ENCODE measurements around the gene DYRK1B. TPM values are rescaled to one million over a fixed set of nuclear protein-coding genes. Genes with fewer than 3 reads are reported as not detected.

DYRK1B gene
- total RNA-seq, 1 experiment from 2014 or later = 12.2 TPM

GRCh38 chr19:39824143-39825092, 9.5 kb downstream of the DYRK1B start (continued):
- TF ChIP-seq ARID4B (CRISPR knock-in tag; IDR thresholded peaks at IDR 0.05; ENCODE audit: borderline replicate concordance) (0 out of 2 replicates have a peak, but pooled peaks have one; percentile 52), NR2C2 (CRISPR knock-in tag; IDR thresholded peaks at IDR 0.05) (peak; percentile 83), ZNF416 (CRISPR knock-in tag; IDR thresholded peaks at IDR 0.05) (0 out of 2 replicates have a peak, but pooled peaks have one; percentile 68), ESRRA (CRISPR knock-in tag; IDR thresholded peaks at IDR 0.05; ENCODE audit: borderline replicate concordance) (no peak), NFYB (CRISPR knock-in tag; conservative IDR thresholded peaks at IDR 0.05; ENCODE audit: low read depth) (peak; percentile 75), NFATC4 (CRISPR knock-in tag; IDR thresholded peaks at IDR 0.05) (peak; percentile 67; the same call in 1 of the 2 replicates), CREM (CRISPR knock-in tag; IDR thresholded peaks at IDR 0.05) (peak; percentile 55; the same call in 1 of the 2 replicates), ZMAT4 (CRISPR knock-in tag; IDR thresholded peaks at IDR 0.05) (0 out of 2 replicates have a peak, but pooled peaks have one; percentile 13), PRRX2 (CRISPR knock-in tag; IDR thresholded peaks at IDR 0.05) (peak; percentile 78; the same call in 1 of the 2 replicates)

GRCh38 chr19:39823686-39824085, 10.3 kb downstream of the DYRK1B start:
- CTCF ChIA-PET = interaction anchor here (1.5 kb wide), 1 partner anchor 30 kb away, joined by 5 read pairs; no protein-coding TSS in a partner anchor
- TF ChIP-seq CREM (CRISPR knock-in tag; IDR thresholded peaks at IDR 0.05) (no peak), PREB (CRISPR knock-in tag; IDR thresholded peaks at IDR 0.05; ENCODE audit: borderline replicate concordance) (no peak), ZMAT4 (CRISPR knock-in tag; IDR thresholded peaks at IDR 0.05) (no peak)
- POLR2A ChIA-PET = no interaction called here
- Mint-ChIP-seq H3K27ac (no peak overlapping the region), H3K36me3 (0 out of 2 replicates have a peak, but pooled peaks cover 2% of the 10 kb centered on the region), H3K9me3 (no peaks in the 10 kb centered on the region), H3K4me1 (no peaks in the 10 kb centered on the region), H3K27me3 (ENCODE audit: low read depth) (no peaks in the 10 kb centered on the region), H3K4me3 (no peak overlapping the region)
- no peak for ATAC-seq
- DNase-seq (ENCODE audit: low spot score) = no peak

GRCh38 chr19:39820696-39821095, 13.3 kb downstream of the DYRK1B start:
- Mint-ChIP-seq H3K36me3 (no peaks in the 10 kb centered on the region), H3K4me1 (0 out of 2 replicates have a peak, but pooled peaks cover 3% of the 10 kb centered on the region), H3K4me3 (no peak overlapping the region), H3K27me3 (ENCODE audit: low read depth) (no peaks in the 10 kb centered on the region), H3K9me3 (no peaks in the 10 kb centered on the region), H3K27ac (no peak overlapping the region)
- ATAC-seq = no peak
- TF ChIP-seq ZBTB21 (CRISPR knock-in tag; IDR thresholded peaks at IDR 0.05; ENCODE audit: borderline replicate concordance) = no peak
- ChIA-PET POLR2A (no interaction called here), CTCF (no interaction called here)
- no peak for DNase-seq (ENCODE audit: low spot score)

- no peak for DNase-seq (ENCODE audit: low spot score)
- Mint-ChIP-seq H3K27me3 (ENCODE audit: low read depth) (no peaks in the 10 kb centered on the region), H3K36me3 (no peaks in the 10 kb centered on the region), H3K9me3 (no peaks in the 10 kb centered on the region), H3K4me1 (0 out of 2 replicates have a peak, but pooled peaks cover 3% of the 10 kb centered on the region), H3K4me3 (no peak overlapping the region), H3K27ac (no peak overlapping the region)
- ChIA-PET POLR2A (no interaction called here), CTCF (no interaction called here)
- ATAC-seq = no peak
- TF ChIP-seq IRF2 (CRISPR knock-in tag; IDR thresholded peaks at IDR 0.05; ENCODE audit: borderline replicate concordance, low read depth) = no peak
- TF ChIP-seq ZNF232 (CRISPR knock-in tag; IDR thresholded peaks at IDR 0.05) = no peak
- TF ChIP-seq ZNF512 (CRISPR knock-in tag; IDR thresholded peaks at IDR 0.05; ENCODE audit: borderline replicate concordance) = no peak
- TF ChIP-seq ELF4 (CRISPR knock-in tag; IDR thresholded peaks at IDR 0.05; ENCODE audit: low read depth) = no peak
- no peak for TF ChIP-seq ATF2 (CRISPR knock-in tag; IDR thresholded peaks at IDR 0.05; ENCODE audit: borderline replicate concordance, low read depth)
- TF ChIP-seq NFYB (CRISPR knock-in tag; conservative IDR thresholded peaks at IDR 0.05; ENCODE audit: low read depth) = no peak
- TF ChIP-seq MLX (CRISPR knock-in tag; IDR thresholded peaks at IDR 0.05) = no peak
Observed at GRCh38 chr19:39819786-39820185, 14.2 kb downstream of the DYRK1B start.

Data from WTC11 (cell line).